ENCODE data around the gene SYNC.

Gene SYNC

DNA sequence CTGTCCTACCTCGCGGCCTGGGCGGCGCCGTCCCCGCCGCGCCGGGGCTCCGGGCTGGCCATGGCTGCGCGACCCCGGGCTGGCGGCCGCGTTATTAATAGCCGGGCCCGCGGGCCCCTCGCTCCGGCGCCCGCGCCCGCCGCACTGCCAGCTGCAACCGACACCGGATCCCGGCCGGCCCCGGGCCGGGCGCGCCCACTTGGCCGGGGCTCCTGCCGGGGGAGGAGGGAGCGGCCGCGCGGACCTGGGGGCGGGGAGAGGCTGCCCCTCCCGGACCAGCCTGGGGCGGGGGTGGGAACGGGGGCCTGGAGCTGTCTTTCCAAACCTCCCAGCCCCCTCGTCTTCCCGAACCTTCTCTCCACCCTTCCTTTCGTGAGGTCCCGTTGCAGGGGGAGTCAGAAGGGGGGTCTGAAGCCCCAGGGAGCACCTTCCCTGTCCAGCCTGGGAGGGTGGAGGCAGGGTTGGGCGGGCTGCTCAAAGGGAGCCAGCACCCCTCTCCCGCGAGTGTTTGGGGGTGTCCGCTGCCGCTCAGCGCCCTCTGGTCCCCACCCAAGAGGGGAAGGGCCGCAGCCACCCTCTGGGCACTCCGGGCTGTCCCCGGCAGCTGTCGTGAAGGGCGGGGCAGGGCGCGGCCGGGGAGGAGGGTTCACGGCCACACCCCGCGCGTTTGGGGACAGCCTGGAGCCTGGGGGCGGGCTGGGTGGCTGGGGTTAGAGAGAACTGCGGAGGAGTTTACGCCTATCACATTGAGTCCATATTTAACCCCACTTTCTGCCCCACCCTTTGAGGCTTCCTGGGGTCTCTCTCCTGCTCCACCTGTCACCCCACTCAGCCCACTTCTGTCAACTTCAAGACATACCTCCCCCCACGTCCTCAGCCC is at the start of gene SYNC:
SYNC (minus strand) TSS at position 172 of the 880 bp plus-strand sequence; CDS start at position 62, 110 bp downstream.
- no peak for DNase-seq (ENCODE audit: low spot score)

DNA sequence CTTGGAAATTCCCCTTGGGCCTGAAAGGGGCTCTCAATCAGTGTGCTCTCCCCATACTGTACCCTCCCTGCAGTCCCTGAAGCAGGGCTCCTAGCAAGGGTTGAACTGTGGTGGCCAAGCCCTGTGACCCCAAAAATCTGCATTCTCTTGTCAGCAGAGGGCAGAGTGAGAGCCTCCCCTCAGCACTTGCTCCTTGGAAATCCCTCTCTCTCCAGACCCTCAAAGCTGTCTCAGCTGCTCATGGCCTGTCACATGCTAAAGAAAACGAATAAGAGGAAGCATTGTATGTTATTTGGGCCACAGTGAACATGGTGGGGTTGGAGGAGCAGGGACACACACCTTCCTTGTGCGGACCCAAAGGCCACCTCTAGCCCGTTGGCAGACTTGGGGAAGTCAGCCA is 47.2 kb upstream of the SYNC start:
- DNase-seq (ENCODE audit: low spot score), result no peak

DNA sequence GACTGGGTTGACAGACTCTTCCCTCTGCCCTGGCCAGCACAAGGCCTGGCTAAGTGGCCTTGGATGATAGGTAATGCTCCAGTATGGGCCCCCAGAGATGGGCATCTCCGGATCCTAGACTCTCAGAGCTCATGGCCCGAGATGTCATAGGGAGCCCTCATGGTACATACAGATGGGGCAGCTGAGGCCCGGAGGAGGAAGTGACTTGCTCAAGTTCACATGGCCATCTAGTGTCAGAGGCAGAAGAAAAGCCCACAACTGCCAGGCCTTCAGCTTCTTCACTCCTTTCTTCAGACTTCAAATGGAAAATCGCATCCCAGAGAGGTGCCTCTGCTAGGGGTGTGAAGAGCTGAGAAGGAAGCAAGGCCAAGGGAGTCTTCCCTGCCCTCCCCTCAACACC is 46.8 kb upstream of the SYNC start:
- no peak for DNase-seq (ENCODE audit: low spot score)

DNA sequence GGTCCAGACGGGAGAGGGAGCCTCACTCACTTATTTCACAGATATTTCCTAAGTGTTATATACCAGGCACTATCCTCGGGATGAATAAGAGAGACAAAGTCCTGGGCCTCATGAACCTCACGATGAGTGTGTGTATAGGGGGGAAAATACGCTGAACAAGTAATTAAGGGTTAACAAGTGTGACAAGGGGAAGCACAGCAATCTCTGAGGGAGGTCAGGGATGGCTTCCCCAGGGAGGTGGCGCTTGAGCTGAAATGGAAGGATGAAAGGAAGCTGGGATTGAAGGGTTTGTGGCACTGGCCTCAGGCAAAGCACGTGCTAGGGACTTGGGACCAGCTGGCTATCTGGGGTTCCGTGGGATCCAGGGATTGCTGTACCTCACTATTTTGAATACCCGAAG is 46.4 kb upstream of the SYNC start:
- no peak for DNase-seq (ENCODE audit: low spot score)

DNA sequence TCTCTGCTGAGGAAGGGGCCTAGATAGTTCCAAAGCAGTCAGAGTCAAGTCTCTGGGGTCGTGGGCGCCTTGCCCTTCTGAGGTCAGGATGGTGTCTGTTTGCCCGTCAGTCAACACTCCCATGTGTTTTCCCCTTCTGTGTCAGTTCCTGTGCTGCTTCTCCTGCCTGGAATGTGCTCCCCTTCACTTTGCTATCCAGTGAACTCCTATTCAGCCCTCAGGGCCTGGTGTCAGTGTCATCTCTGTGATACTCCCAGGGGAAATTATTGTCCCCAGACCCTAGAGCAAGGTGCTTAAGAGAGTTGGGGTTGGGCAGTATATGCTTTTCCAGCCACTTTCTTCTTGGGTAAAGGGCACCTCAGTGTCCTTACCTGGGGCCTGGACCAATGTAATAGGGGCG is 45.8 kb upstream of the SYNC start:
- DNase-seq (ENCODE audit: low spot score), result no peak

DNA sequence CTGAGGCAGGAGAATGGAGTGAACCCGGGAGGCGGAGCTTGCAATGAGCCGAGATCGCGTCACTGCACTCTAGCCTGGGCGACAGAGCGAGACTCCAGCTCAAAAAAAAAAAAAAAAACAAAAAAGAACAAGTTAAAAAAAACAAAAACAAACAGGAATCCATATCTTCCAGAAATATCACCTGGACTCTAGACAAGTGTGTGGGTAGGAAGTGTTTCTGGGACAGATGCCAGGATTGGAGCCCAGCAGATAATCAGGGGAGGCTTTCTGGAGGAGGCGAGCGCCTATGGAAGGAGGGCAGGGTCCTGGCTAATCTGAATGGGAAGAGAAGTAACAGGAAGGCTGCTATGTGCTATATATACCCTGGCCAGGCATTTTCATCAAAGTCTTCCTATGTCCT is 43.6 kb upstream of the SYNC start:
- no peak for DNase-seq (ENCODE audit: low spot score)

DNA sequence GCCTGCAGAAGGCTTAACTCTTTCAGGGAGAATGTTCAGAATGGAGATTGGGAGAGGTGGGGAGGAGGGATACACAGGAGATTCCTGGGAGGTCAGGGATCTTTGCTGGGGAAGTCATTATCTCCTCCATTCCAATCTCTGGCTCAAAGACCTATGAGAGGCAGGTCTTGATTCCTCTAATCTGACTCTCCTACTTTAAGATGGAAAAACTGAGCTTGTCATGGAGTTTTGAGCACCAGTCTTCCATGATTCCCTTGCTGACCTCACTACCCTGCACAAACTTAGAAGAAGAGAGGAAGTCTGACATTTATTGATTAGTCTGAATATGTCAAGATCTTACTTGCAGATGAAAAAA is 41.5 kb upstream of the SYNC start:
- no peak for DNase-seq (ENCODE audit: low spot score)

DNA sequence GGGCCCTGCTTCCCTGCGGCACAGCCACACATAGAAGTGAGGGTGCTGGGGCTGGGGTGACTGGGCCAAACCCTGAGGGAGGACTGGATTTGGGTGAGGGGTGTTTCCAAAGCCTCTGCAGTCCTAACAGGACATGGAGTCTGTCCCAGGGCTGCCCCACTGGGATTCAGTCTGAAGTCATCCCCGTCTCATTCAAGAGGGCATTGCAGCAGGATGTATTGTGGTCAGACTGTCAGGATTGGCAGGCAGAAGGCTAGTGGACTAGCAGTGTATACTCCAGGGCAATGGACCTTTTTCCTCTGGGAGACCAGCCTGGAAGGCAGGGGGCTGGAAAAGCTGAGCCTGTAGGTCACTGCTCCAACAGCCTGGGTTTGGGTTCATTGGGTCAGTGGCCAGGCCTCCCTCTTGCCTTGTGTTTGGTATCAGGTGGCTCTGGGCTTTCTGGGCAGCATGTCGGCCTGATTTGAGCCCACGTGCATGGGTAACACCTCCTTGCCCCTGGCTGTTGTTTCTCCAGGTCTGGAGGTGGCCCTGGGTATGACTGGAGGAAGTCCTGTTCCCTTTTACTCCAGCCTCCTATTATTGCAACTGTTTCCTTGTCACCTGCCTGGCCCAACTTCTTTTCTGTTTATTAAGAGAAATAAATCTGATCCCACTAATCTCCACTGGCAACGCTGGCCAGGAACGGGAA is 41.0 kb upstream of the SYNC start:
- DNase-seq (ENCODE audit: low spot score), result no peak

DNA sequence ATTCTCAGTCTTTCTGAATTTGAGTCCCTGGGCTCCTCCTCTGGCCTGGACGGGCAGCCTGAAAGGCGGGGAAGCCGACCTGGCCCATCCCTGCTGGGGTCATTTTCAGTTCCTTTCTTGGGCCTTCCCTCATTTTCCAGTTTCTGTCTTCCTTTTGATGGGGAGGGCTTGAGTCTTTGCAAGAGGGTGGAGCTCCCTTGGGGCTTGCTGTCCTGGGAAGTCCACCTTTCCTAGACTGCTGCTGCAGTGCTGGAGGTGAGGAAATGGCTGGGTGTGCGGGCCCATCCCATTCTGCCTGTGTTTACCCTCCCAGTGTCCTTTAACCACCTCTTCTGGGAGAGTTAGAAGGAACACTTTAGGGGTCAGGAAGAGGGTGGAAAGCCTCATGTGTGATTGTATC is 40.4 kb upstream of the SYNC start:
- DNase-seq (ENCODE audit: low spot score), result no peak

DNA sequence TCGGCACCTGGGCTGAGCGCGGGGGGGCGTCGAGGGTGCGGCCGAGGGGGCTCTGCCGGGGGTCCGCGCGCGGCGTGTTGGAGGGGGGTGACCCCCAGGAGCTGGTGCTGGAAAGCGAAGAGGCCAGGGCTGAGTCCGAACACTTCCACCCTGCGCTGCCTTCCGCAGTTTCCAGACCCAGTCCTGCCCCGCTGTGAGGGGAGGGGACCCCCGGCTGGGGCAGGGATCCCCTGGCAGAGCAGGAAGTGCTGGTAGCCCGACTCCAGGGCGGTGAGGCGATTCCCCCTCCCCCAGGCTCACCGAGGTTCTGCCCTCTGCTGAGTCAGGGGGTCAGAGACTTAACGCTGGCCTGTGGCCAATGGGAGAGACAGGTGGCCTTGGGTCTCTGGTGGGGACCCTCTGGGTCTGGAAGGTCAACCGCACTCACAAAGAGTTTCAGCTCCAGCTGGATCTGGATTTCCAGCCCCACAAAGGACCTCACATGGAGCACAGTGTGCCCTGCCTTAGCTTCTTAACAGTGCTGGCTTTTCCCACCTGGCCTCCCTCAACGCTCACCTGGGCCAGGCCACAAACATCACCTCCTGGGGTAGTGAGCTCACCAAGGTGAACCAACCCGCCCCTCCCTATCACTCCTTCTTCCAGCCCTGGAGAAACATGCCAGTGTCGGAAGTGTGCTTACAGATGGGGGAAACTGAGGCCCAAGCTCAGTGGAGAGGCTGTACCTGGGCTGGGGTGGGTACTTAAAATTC is 39.8 kb upstream of the SYNC start:
- no peak for DNase-seq (ENCODE audit: low spot score)

DNA sequence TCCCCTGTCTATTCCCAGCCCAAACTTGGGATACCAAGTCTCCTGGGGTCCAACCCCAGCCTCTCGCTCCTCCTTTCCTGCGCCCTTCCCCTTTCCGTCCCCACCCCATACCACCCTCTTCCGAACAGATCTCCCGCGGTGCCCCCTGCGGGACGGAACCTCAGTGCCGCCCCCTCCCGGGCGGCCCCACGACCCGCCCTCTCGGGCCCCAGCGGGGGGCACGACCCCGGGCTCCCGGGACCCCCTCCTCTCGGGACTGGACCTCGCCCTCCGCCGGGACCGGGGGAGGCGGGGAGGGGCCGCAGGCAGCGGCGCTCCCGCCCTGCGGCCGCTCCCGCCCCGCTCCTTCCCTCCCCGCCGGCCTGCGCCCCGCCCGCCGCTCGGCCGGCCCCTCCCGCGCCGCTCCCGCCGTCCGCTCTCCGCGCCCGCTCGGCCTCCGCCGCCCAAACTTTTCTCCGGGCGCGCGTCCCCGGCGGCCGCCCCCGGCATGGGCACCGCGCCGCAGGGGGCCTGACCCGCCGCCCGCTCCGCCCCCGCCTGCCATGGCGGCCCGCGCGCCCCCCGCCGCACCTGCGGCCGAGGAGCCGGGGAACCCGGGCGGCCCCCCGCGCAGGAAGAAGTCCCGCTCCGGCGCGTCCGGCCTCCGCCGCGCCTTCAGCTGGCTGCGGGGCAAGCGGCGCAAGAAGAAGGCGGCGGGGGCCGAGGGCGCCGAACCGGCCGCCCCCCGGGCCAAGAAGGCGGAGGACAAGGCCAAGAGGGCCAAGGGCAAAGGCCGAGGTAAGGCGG is 39.0 kb upstream of the SYNC start:
- DNase-seq (ENCODE audit: low spot score), result no peak

DNA sequence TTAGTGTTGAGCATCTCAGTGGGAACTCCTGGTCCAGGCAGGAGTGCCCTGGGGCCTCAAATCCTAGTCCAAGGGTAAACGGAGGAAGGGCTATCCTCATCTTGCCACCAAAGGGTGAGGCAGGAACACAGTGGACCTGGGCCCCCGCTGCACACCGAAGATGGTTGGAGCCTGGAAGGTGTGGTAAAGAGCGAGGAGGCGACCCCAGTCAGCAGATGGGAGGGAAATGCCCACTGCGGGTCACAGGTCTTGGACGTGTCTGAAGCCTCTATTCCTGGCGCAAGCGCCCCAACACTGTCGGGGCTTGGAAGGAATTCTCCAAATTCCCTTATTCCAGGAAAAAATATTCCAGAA is 38.5 kb upstream of the SYNC start:
- no peak for DNase-seq (ENCODE audit: low spot score)

DNA sequence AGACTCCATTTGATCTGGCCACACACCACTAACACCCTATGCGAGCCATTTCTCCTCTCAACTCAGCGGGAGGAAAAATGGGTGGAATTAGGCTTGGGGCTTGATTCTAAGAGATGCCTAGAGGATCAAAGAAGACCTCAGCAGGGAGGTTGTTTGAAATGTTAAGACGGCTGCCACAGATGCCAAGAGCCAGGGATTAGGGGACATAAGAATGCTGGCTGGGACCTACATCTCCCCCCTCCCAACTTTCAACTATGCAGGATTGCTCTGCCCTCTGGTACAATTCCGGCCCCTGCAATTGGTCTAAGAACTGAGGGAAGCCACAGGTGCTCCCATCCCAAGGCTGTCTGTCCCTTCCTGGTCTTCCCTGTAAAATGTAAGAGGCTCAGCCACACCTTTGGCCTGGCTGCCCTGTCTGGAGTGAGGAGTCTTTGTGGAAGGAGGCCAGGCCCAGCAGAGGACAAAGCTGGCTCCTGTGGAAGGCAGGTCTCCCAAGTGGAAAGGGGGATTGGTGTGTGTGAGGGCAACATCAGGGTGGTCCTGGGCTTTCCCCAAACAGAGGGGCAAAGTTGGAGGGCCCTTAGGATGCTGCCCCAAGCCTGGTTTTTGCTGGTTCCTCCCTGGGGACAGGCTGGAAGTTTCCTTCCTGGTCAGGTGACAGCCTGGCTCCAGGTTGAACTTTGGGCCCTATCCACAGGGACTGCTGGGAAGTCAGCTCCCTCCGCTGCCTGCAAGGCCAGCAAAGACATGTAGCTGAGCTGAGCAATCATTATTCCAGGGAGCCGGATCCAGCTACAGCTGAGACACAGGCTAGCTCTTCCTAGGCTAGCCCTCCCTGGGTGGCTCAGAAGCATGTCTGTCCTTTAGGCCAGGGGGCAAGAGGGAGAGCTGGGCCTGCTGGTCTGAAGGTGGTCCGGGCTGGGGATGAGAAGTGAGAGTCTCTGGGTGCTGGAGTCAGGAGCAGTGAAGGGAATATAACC is 34.5 kb upstream of the SYNC start:
- DNase-seq (ENCODE audit: low spot score), result no peak

DNA sequence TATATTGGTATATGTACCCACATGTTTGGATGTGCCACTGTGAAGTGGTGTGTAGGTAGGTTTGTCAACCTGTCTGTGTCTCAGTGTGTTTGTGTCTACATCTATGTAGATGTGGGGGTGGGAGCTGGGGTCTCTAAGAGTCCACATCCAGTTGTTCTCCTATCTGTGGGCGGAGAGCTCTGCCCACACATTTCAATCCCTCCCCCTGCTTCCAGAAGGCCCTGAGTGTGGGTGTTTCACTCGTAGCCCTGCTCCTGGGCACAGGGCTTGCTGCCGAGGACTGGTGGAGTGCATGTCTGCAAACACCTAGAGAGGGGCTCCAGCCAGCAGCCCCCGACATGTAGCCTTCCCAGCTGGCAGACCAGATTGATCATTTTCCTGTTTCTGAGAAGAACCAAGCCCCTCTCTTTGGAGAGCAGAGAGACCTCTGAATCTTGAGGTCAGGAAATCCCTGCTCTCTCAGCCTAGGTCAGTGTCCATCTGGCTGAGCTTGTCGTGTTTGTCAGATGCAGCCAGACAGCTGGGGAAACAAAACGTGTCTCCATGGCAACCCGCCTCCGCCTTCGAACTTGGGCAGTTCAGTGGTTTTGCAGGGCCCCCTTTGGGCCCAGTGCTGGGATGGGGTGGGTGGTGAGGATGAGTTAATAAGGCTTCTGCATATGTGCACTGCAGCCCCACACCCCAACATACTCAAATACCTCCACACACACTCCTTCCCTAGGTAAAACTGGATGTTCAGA is 31.2 kb upstream of the SYNC start:
- DNase-seq (ENCODE audit: low spot score), result no peak

DNA sequence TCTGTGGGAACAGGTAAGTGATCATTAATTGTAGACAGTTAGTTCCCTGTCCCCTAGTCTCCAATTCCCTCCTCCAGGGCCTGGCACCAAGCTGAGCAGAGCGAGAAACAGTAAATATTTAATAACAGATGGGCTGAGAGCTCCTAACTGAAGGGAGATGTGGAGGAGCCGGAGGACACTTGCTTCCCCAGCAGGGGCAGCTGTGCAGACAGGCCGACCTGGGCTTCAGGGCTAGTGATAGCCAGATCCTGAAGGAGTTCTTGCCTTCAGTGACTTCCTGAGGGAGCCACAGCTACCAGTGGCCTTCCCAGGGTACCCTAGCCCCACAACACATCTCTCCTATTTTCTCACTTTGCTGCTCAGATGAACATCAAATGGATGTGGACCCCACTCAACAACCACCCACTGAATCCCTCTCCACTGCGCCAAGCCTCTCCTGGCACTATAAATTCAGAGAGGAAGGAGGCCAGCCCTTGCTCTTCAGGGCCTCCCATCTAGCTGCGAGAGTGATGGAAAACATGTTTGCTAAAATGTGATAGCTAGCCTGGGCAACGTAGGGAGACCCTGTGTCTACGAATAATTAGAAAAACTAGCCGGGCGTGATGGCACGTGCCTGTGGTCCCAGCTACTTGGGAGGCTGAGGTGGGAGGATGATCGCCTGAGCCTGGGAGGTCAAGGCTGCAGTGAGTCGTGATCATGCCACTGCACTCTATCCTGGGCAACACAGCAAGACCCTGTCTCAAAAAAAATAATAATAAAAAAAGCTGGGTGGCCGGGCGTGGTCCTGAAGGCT is 26.9 kb upstream of the SYNC start:
- no peak for DNase-seq (ENCODE audit: low spot score)

DNA sequence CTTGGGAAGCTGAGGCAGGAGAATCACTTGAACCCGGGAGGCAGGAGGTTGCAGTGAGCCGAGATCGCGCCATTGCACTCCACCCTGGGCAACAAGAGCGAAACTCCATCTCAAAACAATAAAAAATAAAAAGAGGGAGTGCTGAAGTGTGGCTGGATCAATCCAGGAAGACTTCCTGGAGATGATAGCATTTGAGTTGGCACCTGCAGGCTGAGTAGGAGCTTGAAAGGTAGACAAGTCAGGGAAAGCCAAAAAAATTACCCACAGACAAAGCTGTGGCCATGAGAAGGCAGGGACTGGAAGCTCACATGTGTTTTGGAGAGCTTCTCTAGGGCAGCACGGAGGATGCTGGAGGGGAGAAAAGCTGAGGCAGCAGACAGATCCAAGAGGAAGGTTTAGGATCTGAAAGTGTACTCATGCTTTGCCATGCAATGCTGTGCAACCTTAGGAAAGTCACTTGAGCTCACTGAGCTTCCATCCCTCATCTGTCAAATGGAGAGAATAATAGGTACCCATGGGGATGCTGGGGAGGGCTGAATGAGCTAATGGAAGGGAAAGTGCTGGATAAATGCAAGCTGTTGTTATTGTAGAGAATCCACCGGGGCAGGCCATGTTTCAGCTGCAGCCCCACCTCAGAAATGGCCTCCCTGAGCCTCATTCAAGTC is 26.0 kb upstream of the SYNC start:
- DNase-seq (ENCODE audit: low spot score), result no peak

DNA sequence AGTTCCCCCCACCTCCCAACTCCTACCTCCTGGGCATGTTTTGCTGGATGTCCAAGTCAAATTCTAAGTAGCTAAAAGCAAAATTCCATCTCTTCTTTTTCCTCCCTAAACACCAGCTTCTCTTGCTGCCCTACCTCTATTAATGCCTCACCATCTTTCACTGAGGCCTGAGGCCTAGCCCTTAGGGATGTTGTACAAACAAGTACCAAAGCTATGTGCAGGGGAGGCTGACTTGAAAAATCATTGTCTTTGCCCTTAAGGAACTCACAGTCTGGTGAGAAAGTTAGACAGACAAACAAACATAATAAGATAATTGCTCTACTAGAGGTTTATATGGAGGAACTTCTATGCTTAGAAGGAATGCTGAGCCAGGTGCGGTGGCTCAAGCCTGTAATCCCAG is 25.3 kb upstream of the SYNC start:
- no peak for DNase-seq (ENCODE audit: low spot score)

DNA sequence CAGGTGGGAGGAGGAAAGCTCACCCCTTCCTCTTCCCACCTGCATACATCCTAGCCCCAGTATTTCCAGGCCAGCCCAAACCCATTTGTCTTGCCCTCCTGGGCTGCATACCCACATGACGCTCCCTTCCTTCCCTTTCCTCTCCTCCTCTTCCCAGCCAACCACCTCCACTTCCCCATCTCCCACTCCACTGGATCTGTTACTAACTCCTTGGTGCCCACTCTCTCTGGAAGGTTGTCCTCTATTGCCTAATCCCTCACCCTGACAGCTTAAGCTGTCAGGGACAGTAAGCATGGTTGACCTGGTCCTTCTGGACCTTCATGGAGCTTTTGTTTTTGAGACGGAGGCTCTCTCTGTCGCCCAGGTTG is 23.0 kb upstream of the SYNC start:
- no peak for DNase-seq (ENCODE audit: low spot score)
